Hepatocyte (in vitro differentiated cells): ENCODE results near the gene PNLIP. TPM values are rescaled to one million over a fixed set of nuclear protein-coding genes. Genes with fewer than 3 reads are reported as not detected.

Source experiments
- DNase-seq: peaks from one replicate; pipeline ENCODE4 v3.0.0-alpha.2; 2016; ENCODE audit warnings: low spot score
- H2AFZ ChIP-seq: fragments of 200-600 bp; sonication (generic); 2 replicates; pipeline ENCODE4 v1.6.0; 2016; ENCODE audit warnings: antibody characterized with exemption, mild to moderate bottlenecking
- H3K27ac ChIP-seq: fragments of 200-600 bp; sonication (generic); 2 replicates; pipeline ENCODE4 v1.5.1; 2016; ENCODE audit warnings: mild to moderate bottlenecking
- H3K27me3 ChIP-seq: fragments of 200-600 bp; sonication (generic); 2 replicates; pipeline ENCODE4 v1.6.1; 2016
- H3K36me3 ChIP-seq: fragments of 200-600 bp; sonication (generic); replicated peaks from 2 replicates; pipeline ENCODE4 v1.5.1; 2016; ENCODE audit warnings: low read depth; ENCODE audit not compliant: insufficient read depth
- H3K4me1 ChIP-seq: fragments of 200-600 bp; sonication (generic); 2 replicates; pipeline ENCODE4 v1.5.1; 2016; ENCODE audit warnings: mild to moderate bottlenecking, moderate library complexity; ENCODE audit not compliant: insufficient read depth
- H3K4me2 ChIP-seq: fragments of 200-600 bp; sonication (generic); 2 replicates; pipeline ENCODE4 v1.6.0; 2016
- H3K4me3 ChIP-seq: fragments of 200-600 bp; sonication (generic); 2 replicates; pipeline ENCODE4 v1.5.1; 2016; ENCODE audit warnings: mild to moderate bottlenecking
- H3K79me2 ChIP-seq: fragments of 200-600 bp; sonication (generic); 2 replicates; pipeline ENCODE4 v1.6.0; 2017; ENCODE audit warnings: mild to moderate bottlenecking
- H3K9me2 ChIP-seq: fragments of 200-600 bp; sonication (generic); replicated peaks from 2 replicates; pipeline ENCODE4 v1.6.0; 2017; ENCODE audit warnings: mild to moderate bottlenecking; ENCODE audit not compliant: insufficient read depth
- H3K9me3 ChIP-seq: fragments of 200-600 bp; sonication (generic); 2 replicates; pipeline ENCODE4 v1.5.1; 2016; ENCODE audit warnings: low read depth, mild to moderate bottlenecking
- H4K20me1 ChIP-seq: fragments of 200-600 bp; sonication (generic); 2 replicates; pipeline ENCODE4 v1.6.0; 2016; ENCODE audit warnings: mild to moderate bottlenecking; ENCODE audit not compliant: insufficient read depth, poor library complexity, severe bottlenecking
- EZH2 ChIP-seq: fragments of 200-600 bp; sonication (generic); IDR thresholded peaks from 2 replicates; pipeline ENCODE4 v1.6.1; 2016; ENCODE audit warnings: antibody characterized with exemption, mild to moderate bottlenecking, borderline replicate concordance
- EZH2phosphoT487 ChIP-seq: fragments of 200-600 bp; sonication (generic); IDR thresholded peaks from one replicate; pipeline ENCODE4 v1.6.1; 2018; ENCODE audit warnings: antibody characterized with exemption, mild to moderate bottlenecking, low read depth, moderate library complexity; ENCODE audit not compliant: unreplicated experiment, severe bottlenecking
- WGBS: methylation state at CpG from one replicate; pipeline ENCODE4 v1.1.6; 2016; ENCODE audit warnings: low lambda C conversion rate; ENCODE audit errors: missing lambda C conversion rate; 5-methylcytosine and 5-hydroxymethylcytosine counted together
- polyA plus RNA-seq: library from polyadenylated mRNA; unstranded; fragments of >200 nt; fragmentation: Nextera tagmentation; extraction: Ambion mirVana; gene quantifications from 2 replicates; pipeline ENCODE4 v1.2.1, GENCODE V29; 2016
- small RNA-seq: library from RNA; depleted of rRNA; stranded (forward); fragments of <200 nt; gene quantifications from one replicate; pipeline ENCODE3, GENCODE V24; 2014
- total RNA-seq: library from RNA; depleted of rRNA; stranded (reverse); fragments of >200 nt; gene quantifications from 2 replicates; pipeline ENCODE4 v1.2.3, GENCODE V29; 2014
- TF ChIP-seq, protein P1 (sequence below): fragments of 200-600 bp; sonication (generic); IDR thresholded peaks from 2 replicates; pipeline ENCODE4 v1.5.1; 2016; ENCODE audit warnings: antibody characterized with exemption, mild to moderate bottlenecking; ENCODE audit not compliant: poor library complexity

Gene PNLIP
- total and polyA plus RNA-seq, 2 experiments from 2014 or later: 0.13 TPM; not detected in 1

DNA sequence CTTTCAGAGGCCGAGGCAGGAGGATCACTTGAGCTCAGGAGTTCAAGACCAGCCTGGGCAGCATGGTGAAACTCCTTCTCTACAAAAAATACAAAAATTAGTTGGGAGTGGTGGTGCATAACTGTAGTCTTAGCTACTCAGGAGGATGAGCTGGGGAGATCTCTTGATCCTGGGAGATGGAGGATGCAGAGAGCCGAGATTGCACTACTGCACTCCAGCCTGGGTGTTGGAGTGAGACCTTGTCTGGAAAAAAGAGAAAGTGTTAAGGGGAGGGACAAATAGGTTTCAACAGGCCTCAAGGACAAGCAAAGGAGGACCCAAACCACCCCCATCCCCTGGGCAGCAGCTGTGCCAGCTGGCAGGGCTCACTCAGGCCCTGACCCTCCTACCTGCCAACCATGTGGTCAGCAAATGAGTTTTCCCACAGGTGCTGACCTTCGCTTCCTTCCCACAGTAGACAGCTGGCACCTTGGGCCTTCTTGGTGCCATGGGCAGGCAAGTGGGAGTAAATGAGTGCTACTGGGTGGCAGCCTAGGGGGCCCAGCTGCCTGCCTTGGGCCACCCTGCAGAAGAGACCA lies 69.6 kb downstream of the PNLIP start:
- Histone ChIP-seq H3K4me2 (no peak overlapping the region), H3K4me3 (no peak overlapping the region), H3K79me2 (no peaks in the 10 kb centered on the region), H3K9me2 (no peaks in the 10 kb centered on the region), H4K20me1 (no peaks in the 10 kb centered on the region), H3K27ac (no peak overlapping the region), H2AFZ (no peak overlapping the region), H3K9me3 (no peaks in the 10 kb centered on the region), H3K27me3 (no peaks in the 10 kb centered on the region), H3K36me3 (no peaks in the 10 kb centered on the region), H3K4me1 (no peaks in the 10 kb centered on the region)
- TF ChIP-seq, protein P1, sequence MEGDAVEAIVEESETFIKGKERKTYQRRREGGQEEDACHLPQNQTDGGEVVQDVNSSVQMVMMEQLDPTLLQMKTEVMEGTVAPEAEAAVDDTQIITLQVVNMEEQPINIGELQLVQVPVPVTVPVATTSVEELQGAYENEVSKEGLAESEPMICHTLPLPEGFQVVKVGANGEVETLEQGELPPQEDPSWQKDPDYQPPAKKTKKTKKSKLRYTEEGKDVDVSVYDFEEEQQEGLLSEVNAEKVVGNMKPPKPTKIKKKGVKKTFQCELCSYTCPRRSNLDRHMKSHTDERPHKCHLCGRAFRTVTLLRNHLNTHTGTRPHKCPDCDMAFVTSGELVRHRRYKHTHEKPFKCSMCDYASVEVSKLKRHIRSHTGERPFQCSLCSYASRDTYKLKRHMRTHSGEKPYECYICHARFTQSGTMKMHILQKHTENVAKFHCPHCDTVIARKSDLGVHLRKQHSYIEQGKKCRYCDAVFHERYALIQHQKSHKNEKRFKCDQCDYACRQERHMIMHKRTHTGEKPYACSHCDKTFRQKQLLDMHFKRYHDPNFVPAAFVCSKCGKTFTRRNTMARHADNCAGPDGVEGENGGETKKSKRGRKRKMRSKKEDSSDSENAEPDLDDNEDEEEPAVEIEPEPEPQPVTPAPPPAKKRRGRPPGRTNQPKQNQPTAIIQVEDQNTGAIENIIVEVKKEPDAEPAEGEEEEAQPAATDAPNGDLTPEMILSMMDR: no peak
- TF ChIP-seq EZH2phosphoT487 (no peak), EZH2 (no peak)
- no peak for DNase-seq
- 98% methylated on average over 3 of the region's 3 CpGs for WGBS

Small RNAs within 50 kb of the gene (small RNA-seq; reads per million reads assigned to genes)
- gene RNU6-1090P: not detected

Other genes with a start within 250 kb of the PNLIP start
- not detected in 2 replicates for gene CCDC172, start 221.5 kb upstream of the PNLIP start, total RNA-seq
- not detected in 2 replicates for gene CCDC172, start 221.5 kb upstream of the PNLIP start, polyA plus RNA-seq
- gene PNLIPRP3, start 118.1 kb upstream of the PNLIP start, total RNA-seq: 0.93 and 1.0 TPM in 2 replicates
- 0.46 TPM in 1 of 2 replicates, not detected in the other for gene PNLIPRP3, start 118.1 kb upstream of the PNLIP start, polyA plus RNA-seq
- gene PNLIPRP1, start 45.0 kb downstream of the PNLIP start, total RNA-seq: not detected in 2 replicates
- gene PNLIPRP1, start 45.0 kb downstream of the PNLIP start, polyA plus RNA-seq: 0.39 TPM in 1 of 2 replicates, not detected in the other
- gene PNLIPRP2, start 75.0 kb downstream of the PNLIP start, total RNA-seq: 21.1 and 23.4 TPM in 2 replicates
- 16.7 and 23.4 TPM in 2 replicates for gene PNLIPRP2, start 75.0 kb downstream of the PNLIP start, polyA plus RNA-seq
- 7.9 and 9.9 TPM in 2 replicates for gene HSPA12A, start 196.6 kb downstream of the PNLIP start, total RNA-seq
- gene HSPA12A, start 196.6 kb downstream of the PNLIP start, polyA plus RNA-seq: 8.7 and 10.7 TPM in 2 replicates